GM10266 (cell line): ENCODE results near the gene KDM2A.

Experiments used
- DNase-seq: peaks from one replicate; pipeline ENCODE4 v3.0.0; 2012; ENCODE audit errors: extremely low spot score
- CTCF ChIP-seq: IDR thresholded peaks from 2 replicates; pipeline ENCODE4 v1.5.1; 2012; ENCODE audit warnings: mild to moderate bottlenecking, low read depth; ENCODE audit not compliant: control insufficient read depth, insufficient read depth; ENCODE audit errors: missing control alignments

The KDM2A gene

GRCh38 chr11:67291481-67292381, 172.7 kb downstream of the KDM2A start:
- TF ChIP-seq CTCF: no peak
- no peak for DNase-seq

DNA sequence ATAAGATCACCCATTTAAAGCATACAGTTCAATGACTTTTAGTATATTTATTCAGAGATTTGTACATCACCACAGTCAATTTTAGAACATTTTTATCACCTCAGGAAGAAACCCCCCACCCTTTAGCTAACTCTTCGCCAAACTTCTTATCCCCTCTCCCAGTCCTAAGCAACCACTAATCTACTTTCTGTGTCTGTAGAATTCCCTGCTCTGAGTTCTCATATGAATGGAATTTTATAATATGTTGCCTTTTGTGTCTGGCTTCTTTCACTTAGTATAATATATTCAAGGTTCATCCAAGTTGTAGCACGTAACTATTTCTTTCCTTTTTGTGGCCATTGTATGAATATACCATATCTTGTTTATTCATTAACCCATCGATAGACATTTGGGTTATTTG, 173.6 kb downstream of the KDM2A start:
- no peak for DNase-seq
- TF ChIP-seq CTCF: no peak

GRCh38 chr11:67293090-67293489, 174.0 kb downstream of the KDM2A start:
- TF ChIP-seq CTCF: no peak
- DNase-seq: no peak

GRCh38 chr11:67295846-67296245, 176.8 kb downstream of the KDM2A start:
- no peak for DNase-seq
- no peak for TF ChIP-seq CTCF

GRCh38 chr11:67298786-67299185, 179.7 kb downstream of the KDM2A start:
- DNase-seq: no peak
- TF ChIP-seq CTCF: no peak

DNA sequence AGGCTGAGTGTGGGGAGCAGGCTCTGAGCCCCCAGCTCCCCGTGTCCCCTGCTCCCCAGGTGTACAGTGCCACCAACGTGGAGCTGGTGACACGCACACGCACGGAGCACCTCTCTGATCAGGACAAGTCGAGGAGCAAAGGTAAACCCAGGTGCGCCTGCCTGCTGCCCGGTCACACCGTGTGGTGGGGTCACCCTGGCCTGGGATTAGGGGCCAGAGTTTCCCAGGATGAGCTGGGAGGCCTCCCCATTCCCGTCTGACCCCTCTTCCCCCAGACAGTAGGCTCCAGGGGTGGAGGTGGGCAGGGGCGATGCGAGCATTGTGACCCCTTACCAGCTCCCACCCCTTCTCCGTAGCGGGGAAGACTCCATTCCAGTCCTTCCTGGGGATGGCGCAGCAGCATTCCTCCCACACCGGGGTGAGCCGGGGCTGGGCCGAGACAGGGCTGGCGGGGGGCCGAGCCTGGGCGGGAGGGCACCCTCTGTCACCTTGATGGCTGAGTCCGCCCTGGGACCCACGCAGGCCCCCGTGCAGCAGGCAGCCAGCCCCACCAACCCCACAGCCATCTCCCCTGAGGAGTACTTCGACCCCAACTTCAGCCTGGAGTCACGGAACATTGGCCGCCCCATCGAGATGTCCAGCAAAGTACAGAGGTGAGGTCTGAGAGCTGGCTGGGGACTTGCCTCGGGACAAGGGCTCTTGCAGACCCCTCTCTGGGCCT, 180.6 kb downstream of the KDM2A start:
- DNase-seq: no peak
- no peak for TF ChIP-seq CTCF
